ENCODE measurements around the gene CFAP74.

CFAP74 gene

GRCh38 chr1:1941211-1941841 is 62.3 kb downstream of the CFAP74 start:
- no peak for TF ChIP-seq CTCF (IDR thresholded peaks at IDR 0.05)

DNA sequence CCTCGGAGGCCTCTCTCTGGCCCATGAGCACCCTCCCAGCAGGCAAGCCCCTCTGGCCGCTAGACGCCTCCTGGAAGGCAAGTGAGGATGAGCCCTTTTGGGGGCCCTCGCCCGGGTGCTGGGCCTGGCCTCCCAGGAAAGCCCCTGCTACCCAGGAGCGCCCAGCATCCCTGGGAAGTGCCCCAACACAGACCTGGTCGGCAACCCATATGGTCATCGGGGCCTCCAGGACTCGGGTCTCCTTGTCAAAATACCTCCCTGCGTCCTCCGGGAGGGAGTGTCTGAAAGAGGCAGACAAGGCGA is 63.5 kb downstream of the CFAP74 start:
- TF ChIP-seq CTCF (IDR thresholded peaks at IDR 0.05), result no peak

GRCh38 chr1:1939296-1940122 is 64.1 kb downstream of the CFAP74 start:
- TF ChIP-seq CTCF (IDR thresholded peaks at IDR 0.05), result no peak

DNA sequence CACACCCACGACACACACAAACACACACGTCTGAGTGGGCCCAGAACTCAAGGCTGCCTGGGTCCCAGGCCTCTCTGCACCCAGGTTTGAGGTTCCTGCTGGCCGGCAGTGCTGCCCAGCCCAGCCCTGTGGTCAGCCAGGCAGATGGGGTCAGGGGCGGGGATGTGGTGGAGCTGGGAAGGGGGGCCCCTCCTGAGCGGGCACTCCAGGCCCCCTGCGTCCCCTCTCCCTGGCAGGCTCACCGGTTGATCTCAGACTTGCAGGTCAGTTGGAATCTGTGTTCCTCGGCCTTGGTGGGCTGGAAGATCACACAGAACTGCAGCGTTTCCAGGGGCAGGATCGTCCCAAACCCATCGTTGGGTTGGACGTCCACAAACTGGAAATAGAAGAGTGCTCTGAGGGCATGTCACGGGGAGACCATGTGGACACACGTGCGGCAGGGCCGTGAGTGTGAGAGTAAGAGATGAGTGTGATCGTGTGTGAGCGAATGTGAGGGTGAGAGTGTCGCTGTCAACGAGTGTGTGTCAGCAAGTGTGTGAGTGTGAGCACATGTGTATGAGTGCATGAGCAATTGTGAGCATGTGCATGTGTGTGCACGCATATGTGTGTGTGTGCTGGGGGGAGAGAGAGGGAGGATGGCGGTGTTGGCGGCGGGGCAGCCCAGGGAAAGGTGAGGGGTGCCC is 64.8 kb downstream of the CFAP74 start:
- TF ChIP-seq CTCF (IDR thresholded peaks at IDR 0.05), result no peak

- TF ChIP-seq CTCF (IDR thresholded peaks at IDR 0.05), result no peak
Observed at GRCh38 chr1:1938276-1938573, 65.4 kb downstream of the CFAP74 start.

DNA sequence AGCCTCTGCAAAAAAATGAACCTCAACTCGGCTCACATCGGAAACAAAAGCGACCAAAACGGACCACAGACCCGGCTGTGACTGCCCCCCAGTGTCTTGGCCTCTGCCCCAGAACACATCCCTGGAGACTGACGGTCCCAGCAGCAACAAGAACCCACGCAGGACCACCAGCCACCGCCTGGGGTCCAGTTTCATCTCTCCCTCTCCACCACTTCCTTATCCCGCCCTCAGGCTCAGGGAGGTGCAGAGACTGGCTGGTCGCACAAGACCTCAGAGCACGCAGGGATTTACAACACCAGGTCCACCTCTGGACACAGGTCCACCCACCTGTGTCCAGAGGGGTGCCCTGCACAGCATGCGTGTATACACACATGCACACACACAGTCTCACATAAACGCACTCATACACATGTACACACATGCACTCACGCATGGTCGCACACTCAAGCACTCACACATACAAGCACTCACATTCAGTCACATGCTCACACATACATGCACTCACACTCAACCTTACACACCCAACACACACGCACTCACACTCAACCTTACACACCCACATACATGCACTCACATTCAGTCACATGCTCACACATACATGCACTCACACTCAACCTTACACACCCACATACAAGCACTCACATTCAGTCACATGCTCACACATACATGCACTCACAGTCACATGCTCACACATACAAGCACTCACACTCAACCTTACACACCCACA is 65.9 kb downstream of the CFAP74 start:
- no peak for TF ChIP-seq CTCF (IDR thresholded peaks at IDR 0.05)

DNA sequence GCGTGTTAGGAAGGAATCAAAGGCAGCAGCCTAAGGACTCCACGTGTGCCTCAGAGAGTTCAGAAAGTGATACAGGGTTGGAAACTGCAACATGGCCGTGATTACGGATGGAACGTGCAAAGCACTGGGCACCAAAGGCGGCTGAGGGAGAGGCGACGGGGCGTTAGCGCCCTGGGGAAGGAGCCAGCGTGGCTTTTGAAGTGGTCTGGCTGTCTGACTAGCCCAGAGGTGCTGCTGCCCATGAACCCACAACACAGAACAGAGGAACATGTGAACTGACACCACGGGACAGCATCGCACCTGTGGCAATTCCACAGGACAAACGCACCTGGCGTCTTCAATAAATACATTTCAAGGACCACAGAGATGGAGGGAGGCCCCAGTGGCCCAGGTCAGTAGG is 66.5 kb downstream of the CFAP74 start:
- no peak for TF ChIP-seq CTCF (IDR thresholded peaks at IDR 0.05)

Data from LNCAP (cell line).